GM03348 (cell line): ENCODE results near the gene TBC1D25.

Experiments
- DNase-seq: peaks from one replicate; pipeline ENCODE4 v3.0.0; 2012; ENCODE audit warnings: low spot score

The TBC1D25 gene

GRCh38 chrX:48560681-48561080, 21.2 kb downstream of the TBC1D25 start:
- no peak for DNase-seq

DNA sequence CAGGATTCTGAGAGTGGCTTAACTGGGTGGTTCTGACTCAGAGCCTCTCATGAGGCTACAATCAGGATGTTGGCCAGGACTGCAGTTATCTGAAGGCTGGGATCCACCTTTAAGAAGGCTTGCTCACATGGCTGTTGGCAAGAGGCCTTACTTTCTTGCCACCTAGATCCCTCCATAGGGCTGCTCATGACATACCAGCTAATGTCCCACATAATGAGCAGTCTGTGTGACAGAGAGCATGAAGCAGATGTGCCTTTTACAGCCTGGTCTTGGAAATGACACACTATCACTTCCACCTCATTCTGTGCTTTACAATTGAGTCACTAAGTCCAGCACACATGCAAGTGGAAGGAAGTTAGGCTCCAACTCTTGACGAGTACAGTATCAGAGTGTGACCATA, 30.4 kb downstream of the TBC1D25 start:
- DNase-seq = no peak

DNA sequence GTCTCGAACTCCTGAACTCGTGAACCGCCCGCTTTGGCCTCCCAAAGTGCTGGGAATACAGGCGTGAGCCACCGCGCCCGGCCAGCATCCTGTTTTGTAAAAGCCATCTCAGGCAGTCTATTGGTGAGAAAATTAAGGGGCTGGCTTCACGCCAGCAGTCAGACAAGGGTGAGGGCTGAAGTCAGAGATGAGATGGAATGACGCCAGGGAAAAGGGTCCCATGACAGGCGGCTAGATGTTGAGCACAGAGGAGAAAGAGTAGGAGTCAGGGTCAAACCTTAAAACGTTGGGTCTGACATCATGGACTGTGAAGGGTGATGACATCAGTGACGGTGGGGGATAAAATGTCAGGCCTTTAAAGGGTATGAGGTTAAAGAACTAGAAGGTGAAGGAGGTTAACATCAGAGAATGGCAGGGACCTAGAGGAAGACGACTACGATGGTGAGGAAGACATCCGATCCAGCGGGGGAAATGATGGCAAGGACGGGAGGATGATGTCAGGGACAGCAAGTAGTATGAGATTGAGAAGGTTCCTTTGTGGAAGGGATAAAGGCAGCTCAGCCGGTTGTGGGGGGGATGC, 34.3 kb downstream of the TBC1D25 start:
- DNase-seq = no peak

DNA sequence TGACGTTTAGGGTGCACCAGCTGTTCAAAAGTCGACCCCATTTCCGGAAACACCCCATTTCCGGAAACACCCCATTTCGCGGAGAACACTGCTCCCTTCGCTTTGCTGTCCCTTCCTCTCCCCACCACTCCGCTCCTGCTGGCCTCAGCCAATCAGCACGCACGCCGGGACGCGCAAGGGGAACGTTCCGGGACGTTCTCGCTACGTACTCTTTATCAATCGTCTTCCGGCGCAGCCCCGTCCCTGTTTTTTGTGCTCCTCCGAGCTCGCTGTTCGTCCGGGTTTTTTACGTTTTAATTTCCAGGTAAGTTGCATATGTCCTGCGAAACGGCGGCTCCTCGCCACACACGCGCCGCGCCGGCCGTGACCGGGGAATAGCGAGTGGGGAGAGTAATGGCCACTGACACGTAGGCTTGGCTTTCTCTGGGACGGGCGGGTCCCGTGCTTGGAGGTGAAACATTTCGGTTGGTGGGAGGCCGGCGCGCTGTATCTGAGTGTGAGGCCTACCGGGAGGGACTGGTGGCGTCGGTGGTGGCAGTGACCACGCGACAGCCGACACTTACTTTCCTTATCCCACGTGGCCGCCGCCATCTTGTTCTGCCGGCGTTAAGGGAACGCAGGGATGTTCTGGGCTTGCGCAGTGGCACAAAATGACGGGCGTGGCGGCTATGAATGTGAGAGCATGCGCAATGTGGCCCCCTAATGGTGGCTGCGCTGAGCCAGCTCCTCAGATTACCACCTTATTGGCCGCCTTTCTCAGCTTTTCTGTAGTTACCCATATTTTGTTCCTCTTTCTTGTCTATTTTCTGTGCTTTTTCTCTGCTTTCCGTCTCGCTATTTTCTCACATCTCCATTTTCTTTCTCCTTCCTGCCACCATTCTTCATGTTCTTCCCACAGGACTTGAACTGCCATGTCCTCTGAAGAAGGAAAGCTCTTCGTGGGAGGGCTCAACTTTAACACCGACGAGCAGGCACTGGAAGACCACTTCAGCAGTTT, 35.1 kb downstream of the TBC1D25 start, which contains the start of gene RBM3:
Gene RBM3, plus strand, starts transcription at position 215 of the 997 bp plus-strand sequence. Its CDS starts 697 bp downstream, at position 912.
- peak; percentile 93 for DNase-seq

DNA sequence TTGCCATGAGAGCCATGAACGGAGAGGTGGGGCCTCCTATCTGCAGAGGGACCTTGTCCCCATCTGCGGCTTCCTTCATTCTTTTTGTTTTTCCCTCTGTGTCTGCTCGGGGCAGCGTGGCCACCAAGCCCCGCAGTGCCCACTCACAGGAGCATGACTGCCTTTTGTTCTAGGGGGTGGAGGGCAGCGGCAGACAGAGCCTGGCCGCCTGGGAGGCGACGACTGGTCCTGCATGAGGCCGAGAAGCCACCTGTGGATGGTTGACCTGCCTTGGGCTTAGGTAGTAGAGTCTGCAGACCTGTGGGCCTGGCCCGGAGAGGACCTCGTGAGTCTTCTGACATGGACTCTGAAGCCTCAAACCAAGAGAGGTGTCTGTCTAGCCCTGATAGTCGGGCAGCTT, 36.1 kb downstream of the TBC1D25 start:
- DNase-seq = no peak

- DNase-seq = no peak
Measured at GRCh38 chrX:48576108-48576507, 36.6 kb downstream of the TBC1D25 start.

- DNase-seq = no peak
Measured at GRCh38 chrX:48578661-48579128, 39.2 kb downstream of the TBC1D25 start.

- no peak for DNase-seq
Measured at GRCh38 chrX:48579259-48579658, 39.7 kb downstream of the TBC1D25 start.

GRCh38 chrX:48580662-48581061, 41.1 kb downstream of the TBC1D25 start:
- DNase-seq = no peak

- DNase-seq = no peak
Measured at GRCh38 chrX:48584698-48585097, 45.2 kb downstream of the TBC1D25 start.

- no peak for DNase-seq
Measured at GRCh38 chrX:48589482-48590162, 50.1 kb downstream of the TBC1D25 start.

- DNase-seq = no peak
Measured at GRCh38 chrX:48590203-48591103, 50.9 kb downstream of the TBC1D25 start.

DNA sequence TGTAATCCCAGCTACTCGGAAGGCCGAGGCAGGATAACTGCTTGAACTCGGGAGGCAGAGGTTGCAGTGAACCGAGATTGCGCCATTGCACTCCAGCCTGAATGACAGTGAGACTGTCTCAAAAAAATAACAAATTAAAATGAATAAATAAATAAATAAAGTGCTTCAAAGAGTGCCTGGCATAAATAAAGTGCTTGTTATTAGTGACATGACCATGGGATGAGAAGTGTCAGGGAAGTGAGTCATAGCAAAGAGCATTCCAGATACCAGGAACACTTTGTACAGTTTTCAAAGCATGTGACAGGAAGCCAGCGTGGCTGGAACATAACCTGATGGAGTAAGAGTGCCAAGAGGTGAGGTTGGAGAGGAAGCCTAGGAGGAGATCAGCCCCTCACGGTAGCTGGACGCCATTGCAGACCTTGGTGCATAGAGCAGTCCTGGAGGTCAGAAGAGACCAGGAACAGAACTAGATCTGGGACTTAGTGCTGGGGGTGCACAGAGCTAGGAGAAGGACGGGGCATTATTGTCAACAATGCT, 51.8 kb downstream of the TBC1D25 start:
- no peak for DNase-seq

DNA sequence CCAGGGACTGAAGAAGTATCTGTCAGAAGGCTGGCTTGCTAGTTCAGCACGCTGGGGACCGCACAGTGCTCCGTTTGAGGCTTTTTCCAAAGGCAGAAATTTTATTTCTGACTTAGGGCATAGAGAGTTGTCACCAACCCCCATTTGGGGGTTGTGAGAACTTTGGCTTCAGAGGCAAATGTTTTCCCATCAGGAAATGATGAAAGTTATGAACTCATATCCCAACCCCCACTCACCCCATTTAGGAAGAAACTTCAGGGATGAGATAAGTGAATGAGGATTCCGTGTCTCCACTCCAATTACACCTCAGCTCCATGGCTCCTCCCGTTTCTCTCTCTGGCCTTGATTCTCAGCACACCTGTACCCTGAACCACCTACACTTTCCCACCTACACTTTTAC, 53.5 kb downstream of the TBC1D25 start:
- no peak for DNase-seq

DNA sequence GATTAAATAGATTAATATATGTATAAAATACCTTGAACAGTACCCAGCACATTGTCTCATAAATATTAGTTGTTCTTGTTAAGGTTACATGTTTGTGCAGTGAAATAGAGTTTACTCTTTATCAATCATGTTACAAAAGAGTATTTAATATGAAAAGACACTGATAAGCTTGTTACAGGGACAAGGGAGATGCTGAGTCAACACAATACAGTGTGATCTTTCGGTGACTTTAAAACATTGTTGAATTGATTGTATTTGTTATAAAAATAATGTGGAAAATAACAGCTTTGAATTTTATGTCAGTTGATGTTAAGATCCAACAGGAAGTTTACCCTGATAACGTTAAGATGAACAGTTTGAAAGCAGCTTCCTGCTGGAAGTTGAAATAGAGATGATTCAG, 56.4 kb downstream of the TBC1D25 start:
- DNase-seq = no peak

- peak; percentile 93 for DNase-seq
Measured at GRCh38 chrX:48597353-48598264, 58.1 kb downstream of the TBC1D25 start, which contains the start of gene WDR13. WDR13 (plus strand) TSS chrX:48597492; CDS start chrX:48597997, 505 bp downstream.

DNA sequence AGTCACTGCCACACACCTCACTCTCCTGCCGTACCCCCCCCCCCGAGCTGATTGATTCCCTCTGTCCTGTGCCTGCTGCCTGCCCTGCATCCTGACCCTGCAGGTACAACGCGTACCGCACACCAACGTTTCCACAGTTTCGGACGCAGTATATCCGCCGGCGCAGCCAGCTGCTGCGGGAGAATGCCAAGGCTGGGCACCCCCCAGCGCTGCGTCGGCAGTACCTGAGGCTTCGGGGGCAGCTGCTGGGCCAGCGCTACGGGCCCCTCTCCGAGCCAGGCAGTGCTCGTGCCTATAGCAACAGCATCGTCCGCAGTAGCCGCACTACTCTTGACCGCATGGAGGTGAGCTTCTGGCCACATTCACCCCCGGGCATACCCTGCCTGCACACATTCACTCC, 59.1 kb downstream of the TBC1D25 start:
- DNase-seq = no peak

- no peak for DNase-seq
Measured at GRCh38 chrX:48599341-48599740, 59.8 kb downstream of the TBC1D25 start.

DNA sequence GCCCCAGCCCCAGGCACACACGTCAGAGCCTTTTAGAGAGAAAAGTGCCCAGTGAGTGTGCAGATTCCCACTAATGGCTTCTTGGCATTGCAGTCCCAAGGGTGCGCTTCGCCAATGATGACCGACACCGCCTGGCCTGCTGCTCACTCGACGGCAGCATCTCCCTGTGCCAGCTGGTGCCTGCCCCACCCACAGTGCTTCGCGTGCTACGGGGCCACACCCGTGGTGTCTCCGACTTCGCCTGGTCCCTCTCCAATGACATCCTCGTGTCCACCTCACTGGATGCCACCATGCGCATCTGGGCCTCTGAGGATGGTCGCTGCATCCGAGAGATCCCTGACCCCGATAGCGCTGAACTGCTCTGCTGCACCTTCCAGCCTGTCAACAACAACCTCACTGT, 60.7 kb downstream of the TBC1D25 start:
- DNase-seq = no peak
